Stomach (tissue), 4 donors: ENCODE data around the gene EWSR1.

Experiments used
- CTCF ChIP-seq, 7 experiments: fragments of 450-650 bp in 4 of 7; fragments of 200-600 bp in 3 of 7; sonication (generic) in 3 of 7; IDR thresholded peaks; one replicate each; pipeline ENCODE4 v1.5.1; 2016 to 2019; ENCODE audit warnings: antibody characterized with exemption in 7 of 7, control low read depth in 2 of 7, mild to moderate bottlenecking in 1 of 7
- EP300 ChIP-seq: sonication (generic); formaldehyde crosslinking; IDR thresholded peaks from one replicate; pipeline ENCODE4 v1.6.1; 2017; ENCODE audit warnings: antibody characterized with exemption
- POLR2AphosphoS5 ChIP-seq, 3 donors: sonication (generic); formaldehyde crosslinking; IDR thresholded peaks; one replicate each; pipeline ENCODE4 v1.6.1; 2016; ENCODE audit warnings: antibody characterized with exemption in 3 of 3

GRCh38 chr22:29275167-29275566 is 7.1 kb downstream of the EWSR1 start:
- TF ChIP-seq CTCF (IDR thresholded peaks at IDR 0.05), result no peak
- TF ChIP-seq EP300, result no peak
- TF ChIP-seq POLR2AphosphoS5 (IDR thresholded peaks at IDR 0.05), result no peak
